Left ventricle myocardium inferior (tissue), 1 donor: ENCODE data around the gene FAT2. TPM values are rescaled to one million over a fixed set of nuclear protein-coding genes. Genes with fewer than 3 reads are reported as not detected.
A peak's percentile ranks its signal among the peaks of the same experiment; 100 is the strongest.

ENCODE experiments used
- DNase-seq: peaks from one replicate; pipeline ENCODE4 v3.0.0-alpha.2; 2020
- H3K27ac ChIP-seq: fragments of 200-600 bp; replicated peaks from 2 replicates; pipeline ENCODE4 v1.8.0; 2021
- H3K27me3 ChIP-seq: fragments of 200-600 bp; 2 replicates; pipeline ENCODE4 v1.8.0; 2021; ENCODE audit warnings: low read depth
- H3K36me3 ChIP-seq: fragments of 200-600 bp; 2 replicates; pipeline ENCODE4 v1.8.0; 2021
- H3K4me1 ChIP-seq: fragments of 200-600 bp; 2 replicates; pipeline ENCODE4 v1.8.0; 2021
- H3K4me3 ChIP-seq: fragments of 200-600 bp; 2 replicates; pipeline ENCODE4 v1.8.0; 2021; ENCODE audit warnings: mild to moderate bottlenecking, moderate library complexity
- H3K9me3 ChIP-seq: fragments of 200-600 bp; replicated peaks from 2 replicates; pipeline ENCODE4 v1.8.0; 2021
- intact Hi-C: fragments of 100-400 bp; cut with micrococcal nuclease; formaldehyde crosslinking; loops from one replicate; pipeline ENCODE4 v1.11.0; 2022
- total RNA-seq: library from RNA; stranded (reverse); fragmentation: NEBNext Ultra II Directional; extraction: Animal tissue kit (Norgen Biotek cat#: 25700); gene quantifications from one replicate; pipeline ENCODE4 v1.2.1, GENCODE V29; 2021
- TF ChIP-seq, protein P1 (sequence below): fragments of 200-600 bp; IDR thresholded peaks from 2 replicates; pipeline ENCODE4 v1.8.0; 2021; ENCODE audit warnings: antibody characterized with exemption, mild to moderate bottlenecking, borderline replicate concordance
- donor health status: DM: no; HTN: yes; CAD: no; lungs with severe emphysema.

Gene FAT2
- total RNA-seq, 1 donor from 2014 or later: not detected

DNA sequence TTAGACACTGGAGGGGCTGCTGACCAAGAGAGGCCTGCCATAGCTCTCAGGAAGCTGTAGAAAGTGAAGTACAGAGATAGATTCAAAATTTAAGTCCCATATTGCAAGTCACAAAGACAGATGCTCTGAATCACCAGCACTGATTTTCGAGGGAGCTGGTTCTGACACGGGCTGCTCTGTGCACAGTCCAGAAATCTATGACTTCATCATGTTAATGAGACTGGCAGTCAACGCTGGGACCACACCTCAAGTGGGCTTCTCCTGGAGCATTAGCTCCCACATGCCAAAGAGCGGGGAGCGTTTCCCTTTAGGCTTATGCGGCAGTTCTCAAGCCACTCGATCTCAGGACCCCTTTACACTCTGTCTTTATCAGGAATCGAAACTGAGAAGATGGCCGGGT, 34.2 kb upstream of the FAT2 start:
- no peaks in the 10 kb centered on the region for H3K9me3 ChIP-seq

DNA sequence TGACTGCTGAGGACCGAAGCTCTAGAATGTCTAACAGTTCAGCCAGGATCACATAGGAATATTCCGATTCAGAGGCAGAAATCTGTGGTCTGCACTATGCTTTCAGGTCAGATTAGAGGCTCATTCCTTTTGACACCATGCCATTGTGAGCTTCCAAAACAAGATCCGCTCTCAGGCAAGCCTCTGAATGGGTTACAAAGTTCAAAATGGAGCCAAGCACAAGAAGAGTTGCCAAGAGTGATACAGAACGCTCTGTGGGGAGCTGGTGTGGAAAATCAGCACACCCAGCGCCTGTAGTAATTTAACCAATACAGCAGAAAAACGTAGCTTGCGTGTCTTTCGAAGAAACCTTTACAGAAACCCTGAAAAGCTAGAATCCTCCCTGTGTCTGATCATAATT, 33.3 kb upstream of the FAT2 start:
- peak overlapping the region; percentile 54 for H3K27ac ChIP-seq
- intact Hi-C loops: no loop called here
- no peak for DNase-seq
- H3K9me3 ChIP-seq: no peaks in the 10 kb centered on the region
- H3K36me3 ChIP-seq: no peaks in the 10 kb centered on the region
- H3K4me3 ChIP-seq: no peak overlapping the region
- TF ChIP-seq, protein P1, sequence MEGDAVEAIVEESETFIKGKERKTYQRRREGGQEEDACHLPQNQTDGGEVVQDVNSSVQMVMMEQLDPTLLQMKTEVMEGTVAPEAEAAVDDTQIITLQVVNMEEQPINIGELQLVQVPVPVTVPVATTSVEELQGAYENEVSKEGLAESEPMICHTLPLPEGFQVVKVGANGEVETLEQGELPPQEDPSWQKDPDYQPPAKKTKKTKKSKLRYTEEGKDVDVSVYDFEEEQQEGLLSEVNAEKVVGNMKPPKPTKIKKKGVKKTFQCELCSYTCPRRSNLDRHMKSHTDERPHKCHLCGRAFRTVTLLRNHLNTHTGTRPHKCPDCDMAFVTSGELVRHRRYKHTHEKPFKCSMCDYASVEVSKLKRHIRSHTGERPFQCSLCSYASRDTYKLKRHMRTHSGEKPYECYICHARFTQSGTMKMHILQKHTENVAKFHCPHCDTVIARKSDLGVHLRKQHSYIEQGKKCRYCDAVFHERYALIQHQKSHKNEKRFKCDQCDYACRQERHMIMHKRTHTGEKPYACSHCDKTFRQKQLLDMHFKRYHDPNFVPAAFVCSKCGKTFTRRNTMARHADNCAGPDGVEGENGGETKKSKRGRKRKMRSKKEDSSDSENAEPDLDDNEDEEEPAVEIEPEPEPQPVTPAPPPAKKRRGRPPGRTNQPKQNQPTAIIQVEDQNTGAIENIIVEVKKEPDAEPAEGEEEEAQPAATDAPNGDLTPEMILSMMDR: no peak
- H3K4me1 ChIP-seq: peaks cover 48% of the 10 kb centered on the region
- peaks cover 6% of the 10 kb centered on the region for H3K27me3 ChIP-seq

More for the DNA sequence above, 34.2 kb upstream of the FAT2 start:
- TF ChIP-seq, protein P1: no peak
- DNase-seq: no peak
- intact Hi-C loops: no loop called here
- Histone ChIP-seq H3K4me3 (no peak overlapping the region), H3K36me3 (no peaks in the 10 kb centered on the region), H3K4me1 (peaks cover 48% of the 10 kb centered on the region), H3K27me3 (peaks cover 6% of the 10 kb centered on the region), H3K27ac (no peak overlapping the region)

DNA sequence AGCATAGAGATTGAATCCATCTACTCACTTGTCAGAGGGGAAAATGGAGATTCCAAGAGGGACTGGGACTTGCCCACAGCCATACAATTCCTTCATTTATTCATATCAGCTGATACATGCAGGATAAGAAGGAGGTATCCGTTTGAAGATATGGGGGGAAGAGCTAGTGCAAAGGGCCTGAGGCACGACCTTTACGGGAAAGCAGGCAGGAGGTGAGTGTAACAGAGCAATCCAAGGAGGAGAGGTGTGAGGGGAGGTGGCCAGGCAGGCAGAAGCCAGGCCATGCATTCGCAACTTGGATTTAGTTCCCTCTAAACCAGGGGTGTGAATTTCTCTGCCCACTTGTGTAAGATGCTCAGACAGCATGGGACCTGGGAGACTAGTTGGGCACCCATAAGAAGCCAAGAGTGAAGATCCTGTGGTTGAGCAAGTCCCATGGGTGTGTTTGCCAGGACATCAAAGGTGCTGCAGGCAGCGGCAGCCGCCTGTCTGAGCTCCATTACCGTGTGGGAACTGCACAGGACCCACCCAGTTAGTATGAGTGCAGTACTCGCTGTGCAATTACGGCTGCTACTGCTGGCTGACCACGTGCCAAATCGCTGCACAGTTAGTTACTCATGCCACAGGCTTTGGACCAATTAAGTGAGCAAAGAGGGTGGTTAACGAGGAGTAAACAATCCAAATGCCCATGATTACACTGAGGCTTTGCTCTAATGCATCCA, 31.4 kb upstream of the FAT2 start:
- Histone ChIP-seq H3K9me3 (peaks cover 6% of the 10 kb centered on the region), H3K4me3 (no peak overlapping the region), H3K4me1 (peaks cover 32% of the 10 kb centered on the region), H3K27me3 (peaks cover 6% of the 10 kb centered on the region), H3K36me3 (no peaks in the 10 kb centered on the region), H3K27ac (no peak overlapping the region)
- intact Hi-C loops: no loop called here
- TF ChIP-seq, protein P1: no peak
- DNase-seq: no peak

DNA sequence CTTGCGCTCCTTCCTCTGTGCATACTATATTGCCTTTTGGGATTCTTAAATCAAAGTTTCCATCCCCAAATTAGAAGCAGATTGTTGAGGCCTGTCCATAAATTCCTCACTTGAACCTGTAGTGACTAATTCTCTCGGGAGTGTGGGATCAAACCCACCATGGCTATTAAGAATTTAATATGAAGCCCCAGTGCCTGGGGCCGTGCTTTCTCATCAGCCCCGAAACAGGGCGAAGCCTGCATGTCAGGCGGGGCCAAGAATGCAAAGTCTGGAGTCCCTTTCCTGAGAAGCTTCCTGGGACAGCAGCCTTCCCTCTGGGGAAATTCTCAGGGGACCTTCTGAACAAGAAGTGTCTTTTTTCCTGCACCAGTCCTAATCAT, 29.3 kb upstream of the FAT2 start:
- H3K36me3 ChIP-seq: no peaks in the 10 kb centered on the region
- peaks cover 6% of the 10 kb centered on the region for H3K27me3 ChIP-seq
- peaks cover 6% of the 10 kb centered on the region for H3K9me3 ChIP-seq
- H3K4me3 ChIP-seq: no peak overlapping the region
- intact Hi-C loops: no loop called here
- TF ChIP-seq, protein P1: no peak
- no peak for DNase-seq
- H3K4me1 ChIP-seq: peaks cover 27% of the 10 kb centered on the region
- H3K27ac ChIP-seq: no peak overlapping the region

DNA sequence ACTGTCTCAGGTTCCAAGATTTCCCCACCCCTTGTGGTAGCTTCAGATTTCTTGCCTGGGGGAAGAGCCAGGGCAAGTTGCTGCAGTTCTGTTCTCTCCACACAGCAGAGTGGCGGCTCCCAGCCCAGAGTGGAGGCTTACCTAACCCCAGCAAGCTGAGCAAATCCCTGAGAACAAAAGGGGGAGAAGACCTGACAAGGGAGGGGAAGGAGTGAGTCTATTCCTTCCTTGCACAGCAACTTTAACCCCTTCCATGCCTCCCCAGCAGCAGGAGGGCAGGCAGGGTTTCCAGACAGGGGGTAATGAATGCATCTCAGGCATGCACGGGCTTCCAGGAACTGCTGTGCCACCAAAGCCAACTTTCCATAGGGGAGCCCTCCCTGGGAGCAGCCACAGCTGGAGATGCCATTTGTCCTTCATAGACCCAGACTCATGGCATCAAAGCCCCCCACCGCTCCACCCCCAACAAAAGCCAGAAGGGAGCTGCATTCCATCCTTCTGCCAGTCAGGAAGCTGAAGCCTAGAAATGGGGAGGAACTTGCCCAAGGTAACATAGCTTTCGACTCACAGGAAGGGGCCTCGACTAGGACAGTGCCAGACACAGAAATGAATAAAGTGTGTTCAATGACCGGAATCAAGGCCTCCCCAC, 28.8 kb upstream of the FAT2 start:
- H3K4me1 ChIP-seq: peaks cover 22% of the 10 kb centered on the region
- TF ChIP-seq, protein P1: no peak
- peaks cover 6% of the 10 kb centered on the region for H3K9me3 ChIP-seq
- no peak overlapping the region for H3K27ac ChIP-seq
- DNase-seq: no peak
- intact Hi-C loops: no loop called here
- H3K27me3 ChIP-seq: peaks cover 6% of the 10 kb centered on the region
- no peaks in the 10 kb centered on the region for H3K36me3 ChIP-seq
- H3K4me3 ChIP-seq: no peak overlapping the region
